ENCODE data around the gene SNRPB. TPM values are rescaled to one million over a fixed set of nuclear protein-coding genes. Genes with fewer than 3 reads are reported as not detected.
A peak's percentile ranks its signal among the peaks of the same experiment; 100 is the strongest.

SNRPB gene
- total and polyA plus RNA-seq, 10 of the 15 experiments (the other 5 are each of a cell fraction or from before 2014, with no cell fraction given) = 15.0 to 593 (median 366) TPM

- TF ChIP-seq, protein P1, sequence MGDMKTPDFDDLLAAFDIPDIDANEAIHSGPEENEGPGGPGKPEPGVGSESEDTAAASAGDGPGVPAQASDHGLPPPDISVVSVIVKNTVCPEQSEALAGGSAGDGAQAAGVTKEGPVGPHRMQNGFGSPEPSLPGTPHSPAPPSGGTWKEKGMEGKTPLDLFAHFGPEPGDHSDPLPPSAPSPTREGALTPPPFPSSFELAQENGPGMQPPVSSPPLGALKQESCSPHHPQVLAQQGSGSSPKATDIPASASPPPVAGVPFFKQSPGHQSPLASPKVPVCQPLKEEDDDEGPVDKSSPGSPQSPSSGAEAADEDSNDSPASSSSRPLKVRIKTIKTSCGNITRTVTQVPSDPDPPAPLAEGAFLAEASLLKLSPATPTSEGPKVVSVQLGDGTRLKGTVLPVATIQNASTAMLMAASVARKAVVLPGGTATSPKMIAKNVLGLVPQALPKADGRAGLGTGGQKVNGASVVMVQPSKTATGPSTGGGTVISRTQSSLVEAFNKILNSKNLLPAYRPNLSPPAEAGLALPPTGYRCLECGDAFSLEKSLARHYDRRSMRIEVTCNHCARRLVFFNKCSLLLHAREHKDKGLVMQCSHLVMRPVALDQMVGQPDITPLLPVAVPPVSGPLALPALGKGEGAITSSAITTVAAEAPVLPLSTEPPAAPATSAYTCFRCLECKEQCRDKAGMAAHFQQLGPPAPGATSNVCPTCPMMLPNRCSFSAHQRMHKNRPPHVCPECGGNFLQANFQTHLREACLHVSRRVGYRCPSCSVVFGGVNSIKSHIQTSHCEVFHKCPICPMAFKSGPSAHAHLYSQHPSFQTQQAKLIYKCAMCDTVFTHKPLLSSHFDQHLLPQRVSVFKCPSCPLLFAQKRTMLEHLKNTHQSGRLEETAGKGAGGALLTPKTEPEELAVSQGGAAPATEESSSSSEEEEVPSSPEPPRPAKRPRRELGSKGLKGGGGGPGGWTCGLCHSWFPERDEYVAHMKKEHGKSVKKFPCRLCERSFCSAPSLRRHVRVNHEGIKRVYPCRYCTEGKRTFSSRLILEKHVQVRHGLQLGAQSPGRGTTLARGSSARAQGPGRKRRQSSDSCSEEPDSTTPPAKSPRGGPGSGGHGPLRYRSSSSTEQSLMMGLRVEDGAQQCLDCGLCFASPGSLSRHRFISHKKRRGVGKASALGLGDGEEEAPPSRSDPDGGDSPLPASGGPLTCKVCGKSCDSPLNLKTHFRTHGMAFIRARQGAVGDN (IDR thresholded peaks at IDR 0.05) = peak; percentile 74
- TF ChIP-seq HDGF (IDR thresholded peaks at IDR 0.05) = peak; percentile 96
- TF ChIP-seq POU2F2 (IDR thresholded peaks at IDR 0.05; ENCODE audit: borderline replicate concordance, low read depth, low read length) = peak; percentile 91; the same call in 2 of the 3 replicates
- no peak for TF ChIP-seq ATF3 (IDR thresholded peaks at IDR 0.05; ENCODE audit: borderline replicate concordance, extremely low read depth, low read depth, low read length)
- TF ChIP-seq SREBF1 (IDR thresholded peaks at IDR 0.05; ENCODE audit: low read length) = peak; percentile 55; the same call in 1 of the 2 replicates
- peak; percentile 89 for TF ChIP-seq E2F4 (IDR thresholded peaks at IDR 0.05; ENCODE audit: low read depth, low read length)
- no peak for TF ChIP-seq ZNF274 (IDR thresholded peaks at IDR 0.05; ENCODE audit: insufficient read depth, insufficient read length)
- TF ChIP-seq FOXK2 (IDR thresholded peaks at IDR 0.05) = peak; percentile 48
- TF ChIP-seq RB1 (IDR thresholded peaks at IDR 0.05; ENCODE audit: borderline replicate concordance) = peak; percentile 100
- TF ChIP-seq BHLHE40 (IDR thresholded peaks at IDR 0.05; ENCODE audit: borderline replicate concordance in 1 of 2, low read depth in 2 of 2, low read length in 1 of 2) = peak in 1 of 2 experiments; percentile 52; a peak in 3 of 4 replicates
- 0 out of 2 replicates have a peak, but pooled peaks have one; percentile 9 for TF ChIP-seq RAD51 (IDR thresholded peaks at IDR 0.05)
- no peak for TF ChIP-seq CEBPZ (IDR thresholded peaks at IDR 0.05; ENCODE audit: low read depth, low read length)
- peak; percentile 26; the same call in 1 of the 2 replicates for TF ChIP-seq BACH1 (IDR thresholded peaks at IDR 0.05; ENCODE audit: borderline replicate concordance)
- TF ChIP-seq MTA2 (IDR thresholded peaks at IDR 0.05; ENCODE audit: low read depth) = peak; percentile 58; the same call in 1 of the 2 replicates
- TF ChIP-seq CHD2 (IDR thresholded peaks at IDR 0.05; ENCODE audit: borderline replicate concordance, low read depth, low read length) = peak; percentile 33; the same call in 1 of the 2 replicates
- peak; percentile 89; the same call in 1 of the 2 replicates for TF ChIP-seq ASH2L (IDR thresholded peaks at IDR 0.05; ENCODE audit: borderline replicate concordance, low read depth)
Measured at GRCh38 chr20:2470423-2471193, at the start of gene SNRPB (continued).
